Loucy (cell line): ENCODE measurements around the gene ZNF76.

Source experiments
- H2AFZ ChIP-seq: fragments of 200-600 bp; sonication (generic); 2 replicates; pipeline ENCODE4 v1.6.0; 2016; ENCODE audit warnings: antibody characterized with exemption, mild to moderate bottlenecking, low read length, moderate library complexity
- H3F3A ChIP-seq: fragments of 200-600 bp; 2 replicates; pipeline ENCODE4 v1.6.0; 2016; ENCODE audit warnings: antibody characterized with exemption, low read depth, mild to moderate bottlenecking
- H3K27me3 ChIP-seq: fragments of 200-600 bp; sonication (generic); 2 replicates; pipeline ENCODE4 v1.6.1; 2014; ENCODE audit warnings: low read length, mild to moderate bottlenecking; ENCODE audit not compliant: insufficient read depth, poor library complexity, severe bottlenecking
- H3K36me3 ChIP-seq: fragments of 200-600 bp; sonication (generic); 2 replicates; pipeline ENCODE4 v1.6.1; 2016; ENCODE audit warnings: low read length; ENCODE audit not compliant: insufficient read depth
- H3K4me1 ChIP-seq: fragments of 200-600 bp; sonication (generic); 2 replicates; pipeline ENCODE4 v1.5.1; 2014; ENCODE audit warnings: low read length, mild to moderate bottlenecking; ENCODE audit not compliant: insufficient read depth, poor library complexity, severe bottlenecking
- H3K4me2 ChIP-seq: fragments of 200-600 bp; sonication (generic); 2 replicates; pipeline ENCODE4 v1.6.0; 2014; ENCODE audit warnings: antibody characterized with exemption, low read length, low read depth, mild to moderate bottlenecking; ENCODE audit not compliant: poor library complexity, severe bottlenecking
- H3K4me3 ChIP-seq: fragments of 200-600 bp; sonication (generic); 2 replicates; pipeline ENCODE4 v1.5.1; 2014; ENCODE audit warnings: low read length, mild to moderate bottlenecking, mixed read lengths; ENCODE audit not compliant: poor library complexity, severe bottlenecking
- H3K79me2 ChIP-seq: fragments of 200-600 bp; sonication (generic); 2 replicates; pipeline ENCODE4 v1.6.1; 2014; ENCODE audit warnings: low read length; ENCODE audit not compliant: insufficient read depth
- H3K9ac ChIP-seq: fragments of 200-600 bp; sonication (generic); 2 replicates; pipeline ENCODE4 v1.6.0; 2014; ENCODE audit warnings: mild to moderate bottlenecking, low read depth, low read length, moderate library complexity; ENCODE audit not compliant: poor library complexity, severe bottlenecking
- H3K9me2 ChIP-seq: fragments of 200-600 bp; sonication (generic); replicated peaks from 2 replicates; pipeline ENCODE4 v1.6.1; 2016; ENCODE audit warnings: low read depth, low read length, mixed read lengths
- H3K9me3 ChIP-seq: fragments of 200-600 bp; sonication (generic); 2 replicates; pipeline ENCODE4 v1.6.1; 2014; ENCODE audit warnings: mild to moderate bottlenecking, antibody characterized with exemption, low read length, low read depth; ENCODE audit not compliant: insufficient read depth
- H4K20me1 ChIP-seq: fragments of 200-600 bp; sonication (generic); 2 replicates; pipeline ENCODE4 v1.6.0; 2014; ENCODE audit warnings: antibody characterized with exemption, low read length, mild to moderate bottlenecking; ENCODE audit not compliant: insufficient read depth, poor library complexity, severe bottlenecking
- CTCF ChIP-seq: fragments of 200-600 bp; sonication (generic); conservative IDR thresholded peaks from 2 replicates; pipeline ENCODE4 v1.5.1; 2014; ENCODE audit warnings: mild to moderate bottlenecking, antibody characterized with exemption, low read length
- EZH2phosphoT487 ChIP-seq: fragments of 200-600 bp; IDR thresholded peaks from 2 replicates; pipeline ENCODE4 v1.6.1; 2018; ENCODE audit warnings: antibody characterized with exemption, mild to moderate bottlenecking, moderate library complexity, borderline replicate concordance

ZNF76 gene

GRCh38 chr6:35342258-35343091 lies 82.9 kb downstream of the ZNF76 start, which contains the start of gene PPARD:
Gene PPARD, plus strand, starts transcription at chr6:35342558. Its CDS starts 68,530 bp downstream, at chr6:35411088.
- peak within 1 kb of the TSS; percentile 99 for H3K4me2 ChIP-seq
- H3K9me2 ChIP-seq: no peaks in the 10 kb centered on the region
- peak within 1 kb of the TSS; percentile 73; the same call in 1 of the 2 replicates for H2AFZ ChIP-seq
- H3K79me2 ChIP-seq: peaks cover 8% of the 10 kb centered on the region; the same call in 1 of the 2 replicates
- H3K4me1 ChIP-seq: peaks cover 16% of the 10 kb centered on the region
- no peaks in the 10 kb centered on the region for H3K27me3 ChIP-seq
- peak within 1 kb of the TSS; percentile 85 for H3K4me3 ChIP-seq
- H3F3A ChIP-seq: no peaks in the 10 kb centered on the region
- peaks cover 4% of the 10 kb centered on the region for H4K20me1 ChIP-seq
- H3K9ac ChIP-seq: peak within 1 kb of the TSS; percentile 77
- no peaks in the 10 kb centered on the region for H3K36me3 ChIP-seq
- H3K9me3 ChIP-seq: no peaks in the 10 kb centered on the region
- TF ChIP-seq EZH2phosphoT487 (no peak), CTCF (peak; percentile 96)

- H3K79me2 ChIP-seq: peaks cover 8% of the 10 kb centered on the region; the same call in 1 of the 2 replicates
- no peaks in the 10 kb centered on the region for H3K27me3 ChIP-seq
- peaks cover 19% of the 10 kb centered on the region for H3K4me1 ChIP-seq
- peak overlapping the region; percentile 85 for H3K4me3 ChIP-seq
- no peaks in the 10 kb centered on the region for H3K36me3 ChIP-seq
- H4K20me1 ChIP-seq: peaks cover 4% of the 10 kb centered on the region
- H3F3A ChIP-seq: no peaks in the 10 kb centered on the region
- H3K9me2 ChIP-seq: no peaks in the 10 kb centered on the region
- H2AFZ ChIP-seq: 0 out of 2 replicates have a peak overlapping the region, but pooled peaks have one; percentile 73
- no peak for TF ChIP-seq EZH2phosphoT487
- H3K9me3 ChIP-seq: no peaks in the 10 kb centered on the region
- H3K9ac ChIP-seq: peak overlapping the region; percentile 77
- peak overlapping the region; percentile 99 for H3K4me2 ChIP-seq
Observed at GRCh38 chr6:35343092-35343834, 83.7 kb downstream of the ZNF76 start.

- TF ChIP-seq CTCF (no peak), EZH2phosphoT487 (no peak)
- H3K4me3 ChIP-seq: peak overlapping the region; percentile 85
- no peaks in the 10 kb centered on the region for H3K27me3 ChIP-seq
- peak overlapping the region; percentile 99 for H3K4me2 ChIP-seq
- peaks cover 24% of the 10 kb centered on the region for H3K4me1 ChIP-seq
- H3K9me3 ChIP-seq: no peaks in the 10 kb centered on the region
- H3F3A ChIP-seq: no peaks in the 10 kb centered on the region
- peaks cover 4% of the 10 kb centered on the region for H4K20me1 ChIP-seq
- no peaks in the 10 kb centered on the region for H3K9me2 ChIP-seq
- no peaks in the 10 kb centered on the region for H3K36me3 ChIP-seq
- H2AFZ ChIP-seq: no peak overlapping the region
- no peak overlapping the region for H3K9ac ChIP-seq
- peaks cover 8% of the 10 kb centered on the region; the same call in 1 of the 2 replicates for H3K79me2 ChIP-seq
Observed at GRCh38 chr6:35343835-35344550, 84.5 kb downstream of the ZNF76 start.
